Epithelial cell of proximal tubule (primary cell): Measurements from ENCODE around the gene KIF4A. TPM values are rescaled to one million over a fixed set of nuclear protein-coding genes. Genes with fewer than 3 reads are reported as not detected.

Experiments used
- DNase-seq: peaks from one replicate; pipeline ENCODE4 v3.0.0-alpha.2; 2011; ENCODE audit warnings: low read depth
- H3K4me3 ChIP-seq: 2 replicates; pipeline ENCODE4 v1.5.1; 2011; ENCODE audit warnings: low read depth, mild to moderate bottlenecking, low read length
- total RNA-seq: library from RNA; depleted of rRNA; stranded (reverse); fragments of >200 nt; gene quantifications from 2 replicates; pipeline ENCODE4 v1.2.3, GENCODE V29; 2015
- TF ChIP-seq, protein P1 (sequence below): conservative IDR thresholded peaks from 2 replicates; pipeline ENCODE4 v1.5.1; 2012; ENCODE audit warnings: low read depth, mild to moderate bottlenecking, low read length

Gene KIF4A
- total RNA-seq, 1 donor from 2014 or later = 26.8 TPM

DNA sequence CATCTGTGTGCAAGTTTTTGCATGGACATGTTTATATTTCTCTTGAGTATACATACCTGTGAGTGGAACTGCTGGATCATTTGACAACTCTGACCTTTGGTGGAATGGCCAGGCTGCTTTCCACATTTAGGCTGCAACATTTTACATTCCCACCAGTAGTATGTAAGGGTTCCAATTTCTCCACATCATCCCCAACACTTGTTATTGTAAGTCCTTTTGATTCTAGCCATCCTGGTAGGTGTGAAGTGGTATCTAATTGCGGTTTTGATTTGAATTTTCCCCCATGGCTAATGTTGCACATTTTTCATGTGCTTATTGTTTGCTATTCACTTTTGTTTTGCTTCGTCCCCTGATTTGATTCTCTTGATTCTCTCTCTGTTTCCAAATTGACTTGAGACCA lies 171.1 kb downstream of the KIF4A start:
- no peak for DNase-seq
- TF ChIP-seq, protein P1, sequence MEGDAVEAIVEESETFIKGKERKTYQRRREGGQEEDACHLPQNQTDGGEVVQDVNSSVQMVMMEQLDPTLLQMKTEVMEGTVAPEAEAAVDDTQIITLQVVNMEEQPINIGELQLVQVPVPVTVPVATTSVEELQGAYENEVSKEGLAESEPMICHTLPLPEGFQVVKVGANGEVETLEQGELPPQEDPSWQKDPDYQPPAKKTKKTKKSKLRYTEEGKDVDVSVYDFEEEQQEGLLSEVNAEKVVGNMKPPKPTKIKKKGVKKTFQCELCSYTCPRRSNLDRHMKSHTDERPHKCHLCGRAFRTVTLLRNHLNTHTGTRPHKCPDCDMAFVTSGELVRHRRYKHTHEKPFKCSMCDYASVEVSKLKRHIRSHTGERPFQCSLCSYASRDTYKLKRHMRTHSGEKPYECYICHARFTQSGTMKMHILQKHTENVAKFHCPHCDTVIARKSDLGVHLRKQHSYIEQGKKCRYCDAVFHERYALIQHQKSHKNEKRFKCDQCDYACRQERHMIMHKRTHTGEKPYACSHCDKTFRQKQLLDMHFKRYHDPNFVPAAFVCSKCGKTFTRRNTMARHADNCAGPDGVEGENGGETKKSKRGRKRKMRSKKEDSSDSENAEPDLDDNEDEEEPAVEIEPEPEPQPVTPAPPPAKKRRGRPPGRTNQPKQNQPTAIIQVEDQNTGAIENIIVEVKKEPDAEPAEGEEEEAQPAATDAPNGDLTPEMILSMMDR = no peak

DNA sequence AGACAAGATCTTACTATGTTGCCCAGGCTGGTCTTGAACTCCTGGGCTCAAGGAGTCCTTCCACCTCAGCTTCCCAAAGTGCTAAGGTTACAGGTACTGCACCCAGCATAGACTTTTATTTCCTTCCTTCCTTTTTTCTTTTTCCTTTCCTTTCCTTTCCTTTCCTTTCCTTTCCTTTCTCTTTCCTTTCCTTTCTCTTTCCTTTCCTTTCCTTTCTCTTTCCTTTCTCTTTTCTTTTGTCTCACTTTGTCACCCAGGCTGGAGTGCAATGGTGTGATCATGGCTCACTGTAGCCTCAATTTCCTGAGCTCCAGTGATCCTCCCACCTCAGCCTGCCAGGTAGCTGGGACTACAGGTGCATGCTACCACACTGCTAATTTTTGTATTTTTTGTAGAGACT lies 174.1 kb downstream of the KIF4A start:
- no peak overlapping the region for H3K4me3 ChIP-seq
- TF ChIP-seq, protein P1 = no peak
- DNase-seq = no peak

More for the DNA sequence above, 171.1 kb downstream of the KIF4A start:
- H3K4me3 ChIP-seq = no peak overlapping the region

GRCh38 chrX:70466968-70467367 lies 177.1 kb downstream of the KIF4A start:
- TF ChIP-seq, protein P1 = no peak
- no peak overlapping the region for H3K4me3 ChIP-seq
- DNase-seq = no peak

- DNase-seq = no peak
- H3K4me3 ChIP-seq = no peak overlapping the region
- TF ChIP-seq, protein P1 = no peak
Measured at GRCh38 chrX:70468709-70469108, 178.8 kb downstream of the KIF4A start.

Other genes with a start within 250 kb of the KIF4A start
- gene AWAT2, start 240.2 kb upstream of the KIF4A start, total RNA-seq = not detected in 2 replicates
- not detected in 2 replicates for gene OTUD6A, start 227.6 kb upstream of the KIF4A start, total RNA-seq
- 43.0 and 62.2 TPM in 2 replicates for gene IGBP1, start 156.7 kb upstream of the KIF4A start, total RNA-seq
- not detected in 2 replicates for gene DGAT2L6, start 112.6 kb upstream of the KIF4A start, total RNA-seq
- not detected in 2 replicates for gene AWAT1, start 55.4 kb upstream of the KIF4A start, total RNA-seq
- not detected in 2 replicates for gene P2RY4, start 29.9 kb upstream of the KIF4A start, total RNA-seq
- gene ARR3, start 21.8 kb upstream of the KIF4A start, total RNA-seq = not detected in 2 replicates
- not detected in 2 replicates for gene RAB41, start 7.9 kb upstream of the KIF4A start, total RNA-seq
- 63.0 and 70.0 TPM in 2 replicates for gene PDZD11, start 177 bp upstream of the KIF4A start, total RNA-seq
- gene GDPD2, start 133.2 kb downstream of the KIF4A start, total RNA-seq = not detected in 2 replicates
- gene DLG3, start 154.7 kb downstream of the KIF4A start, total RNA-seq = 28.8 and 31.6 TPM in 2 replicates